Hepatocyte (in vitro differentiated cells): ENCODE measurements around the gene TMC1. TPM values are rescaled to one million over a fixed set of nuclear protein-coding genes. Genes with fewer than 3 reads are reported as not detected.

Experiments
- DNase-seq: peaks from one replicate; pipeline ENCODE4 v3.0.0-alpha.2; 2016; ENCODE audit warnings: low spot score
- H2AFZ ChIP-seq: fragments of 200-600 bp; sonication (generic); 2 replicates; pipeline ENCODE4 v1.6.0; 2016; ENCODE audit warnings: antibody characterized with exemption, mild to moderate bottlenecking
- H3K27ac ChIP-seq: fragments of 200-600 bp; sonication (generic); 2 replicates; pipeline ENCODE4 v1.5.1; 2016; ENCODE audit warnings: mild to moderate bottlenecking
- H3K27me3 ChIP-seq: fragments of 200-600 bp; sonication (generic); 2 replicates; pipeline ENCODE4 v1.6.1; 2016
- H3K36me3 ChIP-seq: fragments of 200-600 bp; sonication (generic); replicated peaks from 2 replicates; pipeline ENCODE4 v1.5.1; 2016; ENCODE audit warnings: low read depth; ENCODE audit not compliant: insufficient read depth
- H3K4me1 ChIP-seq: fragments of 200-600 bp; sonication (generic); 2 replicates; pipeline ENCODE4 v1.5.1; 2016; ENCODE audit warnings: mild to moderate bottlenecking, moderate library complexity; ENCODE audit not compliant: insufficient read depth
- H3K4me2 ChIP-seq: fragments of 200-600 bp; sonication (generic); 2 replicates; pipeline ENCODE4 v1.6.0; 2016
- H3K4me3 ChIP-seq: fragments of 200-600 bp; sonication (generic); 2 replicates; pipeline ENCODE4 v1.5.1; 2016; ENCODE audit warnings: mild to moderate bottlenecking
- H3K79me2 ChIP-seq: fragments of 200-600 bp; sonication (generic); 2 replicates; pipeline ENCODE4 v1.6.0; 2017; ENCODE audit warnings: mild to moderate bottlenecking
- H3K9me2 ChIP-seq: fragments of 200-600 bp; sonication (generic); replicated peaks from 2 replicates; pipeline ENCODE4 v1.6.0; 2017; ENCODE audit warnings: mild to moderate bottlenecking; ENCODE audit not compliant: insufficient read depth
- H3K9me3 ChIP-seq: fragments of 200-600 bp; sonication (generic); 2 replicates; pipeline ENCODE4 v1.5.1; 2016; ENCODE audit warnings: low read depth, mild to moderate bottlenecking
- H4K20me1 ChIP-seq: fragments of 200-600 bp; sonication (generic); 2 replicates; pipeline ENCODE4 v1.6.0; 2016; ENCODE audit warnings: mild to moderate bottlenecking; ENCODE audit not compliant: insufficient read depth, poor library complexity, severe bottlenecking
- EZH2 ChIP-seq: fragments of 200-600 bp; sonication (generic); IDR thresholded peaks from 2 replicates; pipeline ENCODE4 v1.6.1; 2016; ENCODE audit warnings: antibody characterized with exemption, mild to moderate bottlenecking, borderline replicate concordance
- EZH2phosphoT487 ChIP-seq: fragments of 200-600 bp; sonication (generic); IDR thresholded peaks from one replicate; pipeline ENCODE4 v1.6.1; 2018; ENCODE audit warnings: antibody characterized with exemption, mild to moderate bottlenecking, low read depth, moderate library complexity; ENCODE audit not compliant: unreplicated experiment, severe bottlenecking
- WGBS: methylation state at CpG from one replicate; pipeline ENCODE4 v1.1.6; 2016; ENCODE audit warnings: low lambda C conversion rate; ENCODE audit errors: missing lambda C conversion rate; 5-methylcytosine and 5-hydroxymethylcytosine counted together
- polyA plus RNA-seq: library from polyadenylated mRNA; unstranded; fragments of >200 nt; fragmentation: Nextera tagmentation; extraction: Ambion mirVana; gene quantifications from 2 replicates; pipeline ENCODE4 v1.2.1, GENCODE V29; 2016
- total RNA-seq: library from RNA; depleted of rRNA; stranded (reverse); fragments of >200 nt; gene quantifications from 2 replicates; pipeline ENCODE4 v1.2.3, GENCODE V29; 2014
- TF ChIP-seq, protein P1 (sequence below): fragments of 200-600 bp; sonication (generic); IDR thresholded peaks from 2 replicates; pipeline ENCODE4 v1.5.1; 2016; ENCODE audit warnings: antibody characterized with exemption, mild to moderate bottlenecking; ENCODE audit not compliant: poor library complexity

The TMC1 gene
- total and polyA plus RNA-seq, 2 experiments from 2014 or later = 0.20 to 0.23 TPM

DNA sequence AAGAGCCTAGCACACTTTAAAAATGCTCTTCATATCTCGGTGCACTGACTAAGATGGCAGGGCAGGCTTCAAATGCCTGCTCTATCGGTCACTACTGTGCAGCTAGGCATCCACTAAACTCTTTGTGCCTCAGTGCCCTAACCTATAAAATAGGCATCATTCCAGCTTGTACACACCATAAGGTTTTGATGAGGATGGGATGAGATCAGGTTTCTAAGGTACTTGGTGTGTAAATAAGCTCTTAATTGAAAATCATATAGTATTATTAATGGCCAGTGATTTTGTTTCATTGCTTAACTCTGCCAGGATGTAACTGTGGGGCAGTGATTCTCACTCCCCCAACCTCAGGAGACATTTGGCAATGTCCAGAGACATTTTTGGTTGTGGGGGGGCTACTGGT lies 352.9 kb downstream of the TMC1 start:
- TF ChIP-seq EZH2phosphoT487 (no peak), EZH2 (no peak)
- TF ChIP-seq, protein P1, sequence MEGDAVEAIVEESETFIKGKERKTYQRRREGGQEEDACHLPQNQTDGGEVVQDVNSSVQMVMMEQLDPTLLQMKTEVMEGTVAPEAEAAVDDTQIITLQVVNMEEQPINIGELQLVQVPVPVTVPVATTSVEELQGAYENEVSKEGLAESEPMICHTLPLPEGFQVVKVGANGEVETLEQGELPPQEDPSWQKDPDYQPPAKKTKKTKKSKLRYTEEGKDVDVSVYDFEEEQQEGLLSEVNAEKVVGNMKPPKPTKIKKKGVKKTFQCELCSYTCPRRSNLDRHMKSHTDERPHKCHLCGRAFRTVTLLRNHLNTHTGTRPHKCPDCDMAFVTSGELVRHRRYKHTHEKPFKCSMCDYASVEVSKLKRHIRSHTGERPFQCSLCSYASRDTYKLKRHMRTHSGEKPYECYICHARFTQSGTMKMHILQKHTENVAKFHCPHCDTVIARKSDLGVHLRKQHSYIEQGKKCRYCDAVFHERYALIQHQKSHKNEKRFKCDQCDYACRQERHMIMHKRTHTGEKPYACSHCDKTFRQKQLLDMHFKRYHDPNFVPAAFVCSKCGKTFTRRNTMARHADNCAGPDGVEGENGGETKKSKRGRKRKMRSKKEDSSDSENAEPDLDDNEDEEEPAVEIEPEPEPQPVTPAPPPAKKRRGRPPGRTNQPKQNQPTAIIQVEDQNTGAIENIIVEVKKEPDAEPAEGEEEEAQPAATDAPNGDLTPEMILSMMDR = no peak
- H3K4me2 ChIP-seq = no peak overlapping the region
- H4K20me1 ChIP-seq = no peaks in the 10 kb centered on the region
- 93% methylated on average over 2 of the region's 2 CpGs for WGBS
- no peaks in the 10 kb centered on the region for H3K9me2 ChIP-seq
- H3K27me3 ChIP-seq = no peaks in the 10 kb centered on the region
- H3K9me3 ChIP-seq = no peaks in the 10 kb centered on the region
- DNase-seq = no peak
- no peak overlapping the region for H3K4me3 ChIP-seq
- H3K79me2 ChIP-seq = no peaks in the 10 kb centered on the region
- H3K36me3 ChIP-seq = no peaks in the 10 kb centered on the region
- no peak overlapping the region for H3K27ac ChIP-seq
- H2AFZ ChIP-seq = no peak overlapping the region
- H3K4me1 ChIP-seq = peaks cover 15% of the 10 kb centered on the region

DNA sequence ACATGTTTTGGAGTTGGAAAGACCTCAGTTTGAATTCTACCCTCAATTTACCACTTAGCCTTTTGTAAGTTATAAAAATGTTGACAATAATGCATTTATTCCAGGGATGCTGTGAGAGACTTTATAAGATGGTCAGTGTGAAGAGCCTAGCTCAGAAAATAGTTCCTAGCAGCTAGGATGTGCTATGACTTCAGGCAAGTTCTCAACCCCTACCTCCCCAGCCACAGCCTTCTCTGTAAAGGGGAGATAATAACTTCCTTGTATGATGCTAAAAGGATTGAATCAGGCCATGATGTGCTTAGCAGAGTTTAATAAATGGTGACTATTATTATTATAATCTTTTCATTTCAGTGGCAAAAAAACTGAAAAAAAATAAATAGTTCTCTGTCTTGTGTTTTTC lies 353.8 kb downstream of the TMC1 start:
- Histone ChIP-seq H3K4me1 (peaks cover 15% of the 10 kb centered on the region), H4K20me1 (no peaks in the 10 kb centered on the region), H3K9me2 (no peaks in the 10 kb centered on the region), H2AFZ (no peak overlapping the region), H3K27me3 (no peaks in the 10 kb centered on the region), H3K27ac (no peak overlapping the region), H3K4me2 (no peak overlapping the region), H3K79me2 (no peaks in the 10 kb centered on the region), H3K4me3 (no peak overlapping the region), H3K36me3 (no peaks in the 10 kb centered on the region), H3K9me3 (no peaks in the 10 kb centered on the region)
- TF ChIP-seq, protein P1 = no peak
- TF ChIP-seq EZH2phosphoT487 (no peak), EZH2 (no peak)
- DNase-seq = no peak

DNA sequence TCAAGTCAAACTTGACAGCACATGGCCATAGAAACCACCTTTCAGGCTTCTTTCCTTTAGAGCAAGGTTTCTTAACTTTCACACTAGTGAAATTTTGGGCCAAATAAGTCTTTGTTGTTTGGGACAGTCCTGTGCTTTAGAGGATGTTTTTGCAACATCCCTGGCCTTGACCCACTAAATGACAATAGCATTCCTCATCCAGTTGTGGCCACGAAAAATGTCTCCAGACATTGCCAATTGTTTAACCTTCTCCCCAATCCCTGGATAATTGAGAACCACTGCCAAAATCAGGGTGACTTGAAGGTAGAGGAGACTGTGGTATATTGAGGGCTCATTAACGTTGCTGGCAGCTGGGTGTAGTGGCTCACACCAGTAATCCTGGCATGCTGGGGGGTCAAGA lies 359.4 kb downstream of the TMC1 start:
- no peaks in the 10 kb centered on the region for H3K27me3 ChIP-seq
- H3K27ac ChIP-seq = no peak overlapping the region
- no peak overlapping the region for H3K4me3 ChIP-seq
- no peak for DNase-seq
- 90% methylated on average over 2 of the region's 2 CpGs for WGBS
- H3K9me2 ChIP-seq = no peaks in the 10 kb centered on the region
- no peaks in the 10 kb centered on the region for H3K79me2 ChIP-seq
- no peak overlapping the region for H2AFZ ChIP-seq
- H4K20me1 ChIP-seq = no peaks in the 10 kb centered on the region
- H3K4me1 ChIP-seq = no peaks in the 10 kb centered on the region
- no peaks in the 10 kb centered on the region for H3K9me3 ChIP-seq
- H3K4me2 ChIP-seq = no peak overlapping the region
- no peak for TF ChIP-seq EZH2
- TF ChIP-seq, protein P1 = no peak
- no peak for TF ChIP-seq EZH2phosphoT487
- H3K36me3 ChIP-seq = no peaks in the 10 kb centered on the region

DNA sequence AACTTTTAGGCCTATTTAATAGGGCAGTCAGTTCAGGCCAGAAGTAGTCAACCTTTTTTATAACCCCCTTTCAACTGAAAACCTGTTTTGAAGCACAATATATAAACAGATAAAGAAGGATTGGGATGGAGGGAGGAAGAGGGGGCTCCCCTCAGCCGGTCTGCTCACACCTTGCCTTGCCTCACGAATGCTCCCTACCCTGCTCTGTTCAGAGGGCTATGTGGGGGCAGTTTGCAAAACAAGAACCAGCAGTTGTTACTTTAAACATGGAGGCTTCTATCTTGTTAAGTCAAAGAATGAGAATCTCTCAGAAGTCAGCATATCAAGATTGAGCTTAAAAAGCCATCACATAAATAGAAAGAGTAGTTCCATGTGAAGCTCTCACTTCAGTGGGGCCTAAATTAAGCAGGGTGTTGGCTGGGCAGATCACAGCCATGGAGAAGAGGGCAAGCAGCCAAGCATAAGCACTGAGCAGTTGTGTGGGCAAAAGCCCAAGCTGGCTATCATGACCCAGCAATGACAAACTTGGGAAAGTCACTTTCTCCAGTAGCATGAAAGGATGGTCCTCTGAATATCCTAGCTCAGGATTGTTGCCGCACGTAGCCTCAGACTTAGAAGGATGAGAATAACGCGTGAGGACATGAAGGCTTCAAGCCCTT lies 360.8 kb downstream of the TMC1 start:
- TF ChIP-seq, protein P1 = no peak
- TF ChIP-seq EZH2phosphoT487 = no peak
- TF ChIP-seq EZH2 = no peak
- Histone ChIP-seq H3K27me3 (no peaks in the 10 kb centered on the region), H2AFZ (no peak overlapping the region)

More for the DNA sequence above, 360.8 kb downstream of the TMC1 start:
- Histone ChIP-seq H3K27ac (no peak overlapping the region), H3K4me1 (no peaks in the 10 kb centered on the region), H3K4me2 (no peak overlapping the region), H4K20me1 (no peaks in the 10 kb centered on the region), H3K79me2 (no peaks in the 10 kb centered on the region), H3K9me2 (no peaks in the 10 kb centered on the region), H3K4me3 (no peak overlapping the region), H3K9me3 (no peaks in the 10 kb centered on the region), H3K36me3 (no peaks in the 10 kb centered on the region)
- WGBS = 91% methylated on average over 6 of the region's 6 CpGs
- DNase-seq = no peak
